ENCODE data around the gene IL15RA. TPM values are rescaled to one million over a fixed set of nuclear protein-coding genes. Genes with fewer than 3 reads are reported as not detected.

The IL15RA gene
- 7.2 and 9.9 TPM in 2 replicates for total RNA-seq

DNA sequence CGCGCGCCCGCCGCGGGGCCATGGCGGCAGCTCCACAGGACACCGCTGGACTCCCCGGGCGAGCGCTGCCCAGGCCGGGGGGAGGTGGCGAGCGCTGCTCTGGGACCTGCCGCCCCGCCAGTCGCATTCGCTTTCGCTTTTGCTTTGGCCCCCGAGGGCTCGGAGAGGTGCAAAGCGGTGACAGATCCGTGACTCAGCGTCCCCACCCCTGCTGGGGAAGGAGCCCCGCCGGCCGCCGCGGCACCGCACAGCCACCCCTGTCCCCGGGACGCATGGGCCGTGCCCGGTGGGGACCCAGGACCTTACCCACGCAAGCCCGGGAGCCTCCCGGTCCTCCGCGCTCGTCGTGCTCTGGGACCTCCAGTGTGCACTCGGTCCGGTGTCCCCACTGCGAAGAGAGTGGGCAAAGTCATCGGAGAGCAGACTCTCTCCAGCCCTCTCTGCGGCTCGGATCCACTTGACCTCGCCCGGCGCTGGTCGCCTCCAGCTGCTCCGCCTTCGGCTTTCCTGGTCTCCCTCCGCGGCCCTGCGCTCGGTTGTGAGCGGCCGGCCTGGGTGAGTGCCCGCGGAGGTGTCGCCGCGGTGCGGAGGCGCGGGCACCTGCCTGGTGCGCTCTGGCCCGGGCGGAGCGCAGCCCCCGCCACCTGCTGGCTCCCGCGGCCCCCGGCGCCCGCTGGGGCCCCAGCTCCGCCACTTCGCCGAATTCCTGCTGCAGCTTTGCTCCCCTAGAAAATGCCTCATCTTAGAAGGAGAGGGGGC is at the start of gene IL15RA:
Gene IL15RA, minus strand, starts transcription at position 73 of the 759 bp plus-strand sequence. Its CDS starts 51 bp downstream, at position 22.

Other genes with a start within 250 kb of the IL15RA start
- 436 and 558 TPM in 2 replicates for gene GDI2, start 164.1 kb downstream of the IL15RA start, total RNA-seq
- gene ANKRD16, start 87.7 kb downstream of the IL15RA start, total RNA-seq: 4.1 and 5.3 TPM in 2 replicates
- gene FBH1, start 87.3 kb downstream of the IL15RA start, total RNA-seq: 74.9 and 75.1 TPM in 2 replicates
- not detected in 2 replicates for gene IL2RA, start 84.8 kb upstream of the IL15RA start, total RNA-seq
- 29.0 and 36.8 TPM in 2 replicates for gene RBM17, start 111.5 kb upstream of the IL15RA start, total RNA-seq
- gene PFKFB3, start 225.4 kb upstream of the IL15RA start, total RNA-seq: 26.3 and 28.4 TPM in 2 replicates